Neuron (in vitro differentiated cells): Measurements from ENCODE around the gene CDH12.
"Not testable (repeated sequence)": the region's sequence is repeated elsewhere in the genome, so short reads cannot be mapped to it uniquely, and the experiment has no call there.

Experiments used
- H2AFZ ChIP-seq: one replicate; pipeline ENCODE4 v1.6.1; 2013; ENCODE audit warnings: low read depth, mild to moderate bottlenecking, inconsistent platforms, low read length, moderate library complexity
- H3K27me3 ChIP-seq: one replicate; pipeline ENCODE4 v1.6.1; 2013; ENCODE audit warnings: low read length; ENCODE audit not compliant: insufficient read depth
- H3K36me3 ChIP-seq: one replicate; pipeline ENCODE4 v1.6.1; 2013; ENCODE audit warnings: low read length; ENCODE audit not compliant: insufficient read depth
- H3K4me1 ChIP-seq: one replicate; pipeline ENCODE4 v1.6.1; 2013; ENCODE audit warnings: low read length; ENCODE audit not compliant: insufficient read depth
- H3K4me3 ChIP-seq: 2 replicates; pipeline ENCODE4 v1.5.1; 2013; ENCODE audit warnings: mild to moderate bottlenecking, low read length, moderate library complexity
- H3K9me3 ChIP-seq: one replicate; pipeline ENCODE4 v1.6.1; 2013; ENCODE audit warnings: low read length

CDH12 gene

DNA sequence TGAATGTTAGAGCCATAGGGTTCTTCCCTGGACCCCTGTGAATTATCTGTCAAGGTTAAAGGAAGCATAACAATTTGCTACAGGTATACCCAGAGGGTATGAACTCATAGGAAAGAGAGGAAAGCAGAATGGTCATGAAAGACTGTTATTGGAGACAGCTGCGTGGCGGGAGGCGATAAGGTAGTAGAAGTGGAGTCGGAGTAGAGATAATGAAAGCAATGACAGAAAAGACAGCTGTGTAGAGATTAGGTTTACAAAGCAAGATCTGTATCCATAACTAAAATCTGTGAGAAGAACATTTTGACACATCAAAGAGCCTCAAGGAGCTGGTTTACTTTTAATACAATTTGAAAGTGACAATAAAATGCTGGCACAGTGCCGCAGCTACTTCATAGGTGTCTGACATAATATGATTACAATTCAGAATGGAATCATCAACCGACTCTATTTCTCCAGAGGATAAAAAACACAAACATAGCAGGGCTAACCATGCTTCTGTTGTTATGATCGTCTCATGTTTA lies 603.9 kb downstream of the CDH12 start:
- Histone ChIP-seq H3K36me3 (no peaks in the 10 kb centered on the region), H3K4me3 (no peak overlapping the region), H3K4me1 (no peaks in the 10 kb centered on the region), H3K27me3 (no peaks in the 10 kb centered on the region), H2AFZ (no peak overlapping the region), H3K9me3 (no peaks in the 10 kb centered on the region)

DNA sequence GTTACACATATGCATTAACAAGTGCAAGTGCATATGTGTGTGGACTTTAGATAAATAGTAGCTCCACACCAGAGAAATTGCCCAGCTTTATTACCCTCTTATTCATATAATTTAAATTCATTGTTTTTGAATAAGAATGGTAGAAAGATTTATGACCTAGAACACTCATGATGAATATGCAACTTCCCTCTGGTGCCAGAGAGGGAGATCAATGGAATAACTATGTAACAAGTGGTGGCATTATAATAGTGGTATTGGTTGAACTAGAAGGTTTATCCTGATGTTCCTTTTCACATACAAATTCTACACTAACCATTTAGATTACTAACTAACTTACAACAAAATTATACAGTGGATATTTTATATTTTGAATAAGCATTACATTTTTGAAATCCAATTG lies 607.4 kb downstream of the CDH12 start:
- no peak overlapping the region for H3K4me3 ChIP-seq
- H3K27me3 ChIP-seq: no peaks in the 10 kb centered on the region
- no peaks in the 10 kb centered on the region for H3K9me3 ChIP-seq
- H3K4me1 ChIP-seq: no peaks in the 10 kb centered on the region
- H3K36me3 ChIP-seq: no peaks in the 10 kb centered on the region
- H2AFZ ChIP-seq: no peak overlapping the region

DNA sequence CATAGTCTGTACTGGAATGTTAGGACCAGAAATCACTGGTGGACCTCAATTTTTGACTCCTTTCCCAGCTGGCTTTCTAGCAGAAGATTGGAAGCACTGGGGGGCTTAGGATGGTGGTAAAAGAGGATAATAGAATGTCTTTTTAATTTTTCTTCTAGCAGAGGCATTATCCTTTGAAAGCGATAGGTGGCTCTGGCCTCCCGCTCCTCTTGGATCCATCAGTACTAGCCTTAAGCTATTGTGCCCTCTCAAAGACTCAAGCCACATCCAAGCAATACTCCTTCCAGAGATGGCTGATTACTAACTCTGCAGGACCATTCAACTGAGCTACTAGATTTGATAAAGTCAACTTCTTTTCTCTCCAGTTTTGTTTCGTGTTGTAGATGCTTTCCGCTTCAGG lies 610.6 kb downstream of the CDH12 start:
- Histone ChIP-seq H3K36me3 (no peaks in the 10 kb centered on the region), H3K27me3 (no peaks in the 10 kb centered on the region)

DNA sequence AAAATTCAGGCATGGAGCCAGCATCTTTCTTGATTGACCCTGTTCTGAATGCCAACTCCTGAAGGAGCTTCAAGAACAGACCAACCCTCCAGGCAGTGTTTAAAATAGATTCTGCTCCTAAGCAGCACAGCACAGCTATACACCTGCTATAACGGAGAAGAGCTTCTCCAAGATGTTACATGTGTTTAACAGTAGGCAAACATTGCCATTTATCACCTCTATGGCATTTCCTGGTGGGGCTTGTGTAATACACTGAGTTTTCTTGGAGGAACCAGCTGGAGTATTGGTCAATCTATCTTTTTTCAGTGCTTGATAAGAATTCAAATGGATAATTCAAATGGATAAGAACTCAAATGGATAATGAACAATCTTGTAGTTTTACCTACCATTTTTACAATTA lies 615.1 kb downstream of the CDH12 start:
- H3K4me1 ChIP-seq: no peaks in the 10 kb centered on the region
- no peaks in the 10 kb centered on the region for H3K36me3 ChIP-seq
- H3K27me3 ChIP-seq: no peaks in the 10 kb centered on the region
- H3K9me3 ChIP-seq: no peaks in the 10 kb centered on the region
- H2AFZ ChIP-seq: no peak overlapping the region
- H3K4me3 ChIP-seq: no peak overlapping the region

More for the DNA sequence above, 610.6 kb downstream of the CDH12 start:
- H2AFZ ChIP-seq: no peak overlapping the region
- no peaks in the 10 kb centered on the region for H3K4me1 ChIP-seq
- H3K9me3 ChIP-seq: no peaks in the 10 kb centered on the region
- H3K4me3 ChIP-seq: no peak overlapping the region

DNA sequence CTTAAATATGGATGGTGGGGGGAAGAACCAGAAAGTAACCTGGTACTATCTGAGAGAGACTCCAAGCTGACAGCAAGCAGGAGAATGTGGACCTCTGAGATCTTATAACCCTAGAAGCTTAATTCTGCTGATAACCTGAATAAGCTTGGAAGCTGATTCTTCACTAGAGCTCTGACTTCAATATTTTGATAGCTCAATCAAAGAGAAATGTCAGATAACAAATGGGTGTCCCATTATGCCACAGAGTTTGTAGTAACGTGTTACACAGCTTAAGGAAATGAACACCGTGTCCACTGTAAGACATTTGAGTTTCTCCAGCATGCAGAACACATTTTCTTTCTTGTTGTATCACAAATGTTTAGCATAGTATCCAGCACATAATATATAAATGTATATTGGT lies 626.7 kb downstream of the CDH12 start:
- Histone ChIP-seq H3K9me3 (no peaks in the 10 kb centered on the region), H3K36me3 (no peaks in the 10 kb centered on the region), H2AFZ (no peak overlapping the region), H3K4me1 (no peaks in the 10 kb centered on the region), H3K27me3 (no peaks in the 10 kb centered on the region), H3K4me3 (no peak overlapping the region)

DNA sequence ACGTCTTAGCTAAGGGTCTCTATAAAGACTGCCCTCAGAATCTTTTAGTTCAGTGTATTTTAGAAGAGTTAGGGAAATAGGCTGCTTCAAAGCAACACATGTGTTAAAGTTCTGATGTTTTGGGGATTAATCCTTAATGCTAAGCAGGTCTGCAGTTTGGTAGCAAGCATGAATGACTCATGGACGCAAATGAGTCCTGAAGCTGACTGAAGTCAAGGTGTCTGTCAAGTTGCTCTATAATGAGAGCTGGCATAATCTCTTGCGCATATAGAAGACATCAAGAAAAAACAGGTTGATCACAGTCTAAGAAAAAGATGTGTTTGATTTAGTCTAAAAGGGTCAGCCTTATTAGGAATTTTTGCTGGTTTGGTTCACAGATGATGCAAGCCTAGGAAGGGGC lies 630.1 kb downstream of the CDH12 start:
- H3K27me3 ChIP-seq: no peaks in the 10 kb centered on the region
- no peak overlapping the region for H3K4me3 ChIP-seq
- H3K36me3 ChIP-seq: no peaks in the 10 kb centered on the region

DNA sequence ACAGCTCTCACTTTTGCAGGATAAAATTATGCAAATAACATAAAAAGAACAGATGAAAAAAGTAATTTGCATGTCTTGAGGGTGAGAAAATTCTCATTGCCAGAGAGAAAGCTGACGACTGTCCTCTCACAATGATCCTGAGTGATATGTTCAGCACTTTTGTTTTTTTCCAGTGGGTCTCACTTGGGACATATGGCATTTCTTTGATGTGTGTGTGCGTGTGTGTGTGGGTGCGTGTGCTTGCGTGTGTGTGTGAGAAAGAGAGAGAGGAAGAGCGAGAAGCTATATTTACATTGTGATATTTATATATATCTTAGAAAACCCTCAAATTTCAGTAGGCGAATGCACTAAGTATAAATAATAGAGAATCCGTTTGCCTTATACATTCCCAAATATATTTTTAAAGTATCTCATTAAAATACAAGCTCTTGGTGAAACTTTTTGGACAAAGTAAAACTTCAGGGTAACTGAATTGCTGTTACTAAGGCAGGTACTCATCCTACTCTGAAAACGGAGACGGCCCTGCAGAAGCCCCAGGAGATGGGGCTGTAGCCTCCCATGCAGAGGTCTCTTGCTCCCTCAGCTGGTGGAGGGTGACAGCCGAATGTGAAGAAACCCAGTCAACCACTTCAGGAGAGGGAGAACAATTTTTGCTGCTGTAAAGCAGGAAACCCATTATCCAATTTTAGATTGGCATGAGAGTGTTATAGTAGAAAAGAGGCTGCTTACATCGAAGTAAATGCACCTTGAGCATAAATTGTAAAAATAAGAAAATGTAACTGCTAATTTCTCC lies 639.2 kb downstream of the CDH12 start:
- H3K36me3 ChIP-seq, H3K4me3 ChIP-seq, H3K27me3 ChIP-seq: not testable (repeated sequence)

More for the DNA sequence above, 630.1 kb downstream of the CDH12 start:
- no peaks in the 10 kb centered on the region for H3K4me1 ChIP-seq
- H3K9me3 ChIP-seq: no peaks in the 10 kb centered on the region
- no peak overlapping the region for H2AFZ ChIP-seq

DNA sequence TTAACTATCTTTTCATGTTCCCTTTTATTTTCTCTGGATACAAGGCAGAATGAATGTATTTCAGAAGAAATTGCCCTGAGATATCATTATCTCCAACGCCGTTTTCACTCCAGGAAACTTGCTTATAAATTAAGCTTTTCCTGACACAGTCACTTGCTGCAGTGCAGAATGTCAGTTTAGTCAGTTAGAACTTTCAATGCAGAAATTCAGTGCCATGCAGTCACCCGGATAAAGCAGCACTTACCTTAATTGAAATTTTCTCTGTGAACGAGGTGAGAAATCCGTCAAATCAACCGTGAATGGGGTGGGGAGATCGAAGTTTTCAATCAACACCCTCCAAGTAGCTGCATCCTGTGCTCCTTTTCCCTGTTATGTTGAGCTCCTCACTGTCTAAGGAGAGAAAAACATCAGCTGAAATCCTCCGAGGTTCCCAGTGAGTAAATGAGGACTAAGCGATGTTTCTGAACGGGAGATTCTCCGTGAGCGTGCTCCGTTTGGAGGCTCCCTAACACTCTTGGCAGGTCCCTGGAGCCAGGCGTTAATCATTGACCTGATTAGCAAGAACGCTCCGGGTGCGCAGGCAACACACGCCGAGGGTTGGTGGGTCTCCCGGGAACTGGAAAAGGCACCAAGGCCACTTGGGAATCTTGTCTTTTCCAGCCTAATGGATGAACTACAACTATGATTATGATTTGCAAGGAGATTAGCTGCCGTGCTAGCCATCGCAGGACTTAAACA lies 640.7 kb downstream of the CDH12 start:
- H3K36me3 ChIP-seq, H3K4me3 ChIP-seq, H2AFZ ChIP-seq, H3K9me3 ChIP-seq, H3K4me1 ChIP-seq, H3K27me3 ChIP-seq: not testable (repeated sequence)

More for the DNA sequence above, 639.2 kb downstream of the CDH12 start:
- H3K9me3 ChIP-seq, H3K4me1 ChIP-seq, H2AFZ ChIP-seq: not testable (repeated sequence)

DNA sequence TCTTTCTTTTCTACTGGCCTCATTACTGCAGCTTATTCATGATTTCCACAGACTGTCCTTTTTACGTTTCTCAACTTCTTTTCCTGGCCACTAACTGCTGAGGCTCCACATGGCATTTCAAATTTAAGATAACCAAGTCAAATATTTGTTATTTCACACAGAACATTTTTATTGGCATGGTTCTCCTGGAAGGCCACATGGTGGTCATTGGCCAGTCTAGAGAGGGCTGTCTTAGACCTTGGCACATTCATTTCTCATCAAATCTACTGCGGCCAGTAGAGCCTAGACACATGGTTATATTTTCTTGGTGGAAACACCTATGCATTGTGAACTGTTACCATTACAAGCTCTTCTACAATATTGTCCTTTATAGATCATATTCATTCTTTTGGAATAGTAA lies 644.7 kb downstream of the CDH12 start:
- not testable (repeated sequence) for H3K4me1 ChIP-seq, H3K27me3 ChIP-seq, H2AFZ ChIP-seq, H3K9me3 ChIP-seq, H3K36me3 ChIP-seq, H3K4me3 ChIP-seq

DNA sequence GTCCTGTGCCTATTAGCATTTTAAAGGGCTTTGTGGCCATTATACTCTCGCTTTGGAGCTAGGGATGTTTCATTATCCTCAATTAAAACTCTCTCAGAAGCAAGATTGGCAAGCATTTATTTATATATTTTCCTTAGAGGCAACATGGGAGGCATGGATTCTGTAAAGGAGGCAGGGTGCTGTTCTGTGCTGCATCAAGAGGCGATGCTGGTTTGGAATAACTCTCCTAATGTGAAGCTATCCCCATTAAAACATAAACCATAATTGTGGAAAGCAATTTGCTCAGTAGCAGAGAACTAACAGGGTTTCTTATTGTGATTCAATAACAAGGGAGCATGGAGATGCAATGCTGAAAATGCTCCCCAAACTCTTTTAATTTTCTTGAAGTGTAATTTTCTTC lies 664.5 kb downstream of the CDH12 start:
- not testable (repeated sequence) for H3K4me3 ChIP-seq, H3K27me3 ChIP-seq, H3K4me1 ChIP-seq, H2AFZ ChIP-seq, H3K36me3 ChIP-seq, H3K9me3 ChIP-seq

DNA sequence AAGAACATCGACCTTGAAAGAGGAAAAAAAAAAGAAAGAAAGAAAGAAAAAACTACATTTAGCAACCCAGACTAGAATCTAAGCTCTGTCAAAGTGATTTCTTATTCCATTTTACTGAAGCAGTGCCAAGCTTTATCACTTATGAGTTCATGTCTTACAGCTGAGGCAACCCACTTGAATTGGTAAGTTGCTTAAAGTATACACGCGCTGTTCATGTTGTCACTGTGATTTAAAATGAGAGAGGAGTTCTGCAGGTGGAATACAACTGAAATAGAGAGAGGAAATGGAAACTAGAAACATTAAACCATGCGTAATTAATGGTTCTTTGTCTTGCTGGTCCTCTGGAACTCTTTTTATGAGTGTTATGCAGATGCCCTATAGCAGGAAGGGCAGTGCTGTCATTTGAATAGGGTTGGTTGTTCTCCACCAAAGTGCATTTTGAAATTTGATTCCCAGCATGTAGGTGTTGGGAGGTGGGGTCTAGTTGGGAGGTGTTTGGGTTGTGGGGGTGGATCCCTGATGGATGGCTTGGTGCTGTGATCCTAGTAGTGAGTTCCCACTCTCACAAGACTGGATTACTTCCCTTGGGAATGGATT lies 665.4 kb downstream of the CDH12 start:
- not testable (repeated sequence) for H3K4me3 ChIP-seq, H3K4me1 ChIP-seq, H3K27me3 ChIP-seq, H3K9me3 ChIP-seq, H2AFZ ChIP-seq, H3K36me3 ChIP-seq

DNA sequence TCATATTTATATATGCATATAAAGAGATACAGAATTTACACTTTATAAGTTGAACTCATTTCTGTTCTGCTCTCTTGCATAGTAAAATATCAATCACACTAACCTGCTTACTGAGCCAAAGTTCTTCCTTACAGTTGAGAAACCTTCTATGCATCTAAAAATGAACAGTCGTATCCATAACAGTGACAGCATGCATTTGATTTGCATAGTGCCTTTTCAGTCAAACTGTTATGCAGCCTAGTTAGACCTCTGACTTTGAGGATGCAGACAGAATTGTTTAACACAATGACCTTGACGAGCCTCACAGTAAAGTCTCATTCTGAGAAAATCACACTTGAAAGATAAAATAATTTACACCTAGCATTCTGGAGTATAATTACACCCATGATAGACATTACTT lies 683.9 kb downstream of the CDH12 start:
- not testable (repeated sequence) for H3K9me3 ChIP-seq, H3K4me1 ChIP-seq, H2AFZ ChIP-seq, H3K27me3 ChIP-seq, H3K4me3 ChIP-seq, H3K36me3 ChIP-seq

DNA sequence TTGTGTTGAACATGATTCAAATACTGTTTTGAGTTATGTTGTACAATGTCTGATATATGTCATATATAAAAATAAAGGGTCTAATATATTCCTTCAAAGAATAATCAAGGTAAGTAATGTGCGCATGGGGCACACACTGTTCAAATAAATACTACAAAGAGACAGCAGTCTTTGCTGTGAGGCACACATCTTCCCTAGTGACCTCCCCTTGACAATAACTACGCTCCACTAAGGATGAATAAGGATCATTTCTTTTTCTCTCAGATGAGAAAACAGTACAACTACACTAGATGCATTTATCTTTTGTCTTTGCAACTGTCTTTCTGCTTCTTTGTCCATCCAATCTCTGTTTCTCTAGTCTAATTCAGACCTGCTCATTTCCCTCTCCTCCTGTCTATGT lies 684.4 kb downstream of the CDH12 start:
- H3K36me3 ChIP-seq, H2AFZ ChIP-seq, H3K27me3 ChIP-seq, H3K4me3 ChIP-seq, H3K9me3 ChIP-seq, H3K4me1 ChIP-seq: not testable (repeated sequence)
